HFF-Myc (cell line): ENCODE measurements around the gene RNLS.
A peak's percentile ranks its signal among the peaks of the same experiment; 100 is the strongest.

Experiments used
- DNase-seq: peaks from one replicate; pipeline ENCODE4 v3.0.0-alpha.2; 2011; ENCODE audit warnings: low read depth; ENCODE audit errors: extremely low read depth
- H3K4me3 ChIP-seq: replicated peaks from 2 replicates; pipeline ENCODE4 v1.5.1; 2011; ENCODE audit warnings: low read depth, mild to moderate bottlenecking, control low read depth, low read length
- CTCF ChIP-seq: IDR thresholded peaks from 2 replicates; pipeline ENCODE4 v1.5.1; 2012; ENCODE audit warnings: mild to moderate bottlenecking, low read depth, low read length, control low read depth; ENCODE audit errors: missing control alignments

The RNLS gene

GRCh38 chr10:88592381-88592780 lies 9.3 kb upstream of the RNLS start:
- no peak for TF ChIP-seq CTCF
- H3K4me3 ChIP-seq: no peak overlapping the region
- DNase-seq: no peak

GRCh38 chr10:88586462-88586861 lies 3.3 kb upstream of the RNLS start, which contains the start of gene LIPJ:
LIPJ (plus strand) TSS chr10:88586762; CDS start chr10:88590688, 3,926 bp downstream.
- DNase-seq: no peak
- no peak within 1 kb of the TSS for H3K4me3 ChIP-seq
- no peak for TF ChIP-seq CTCF

DNA sequence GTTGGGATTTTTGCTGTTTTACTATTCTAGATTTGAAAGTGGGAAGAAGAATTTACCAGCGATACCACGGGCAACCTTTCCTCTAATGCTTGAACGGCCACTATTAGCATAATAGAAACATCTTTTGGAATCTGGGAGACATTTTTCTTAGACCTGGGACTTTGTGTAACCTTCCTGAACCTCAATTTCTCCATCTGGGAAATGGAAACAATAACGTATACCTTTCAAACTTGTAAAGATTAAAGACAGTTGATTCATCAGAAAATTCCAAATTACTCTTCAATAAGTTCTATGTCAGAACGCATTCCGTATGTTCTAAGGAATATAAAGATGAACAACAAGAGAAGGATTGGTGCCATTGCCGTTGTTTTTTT lies 453 bp upstream of the RNLS start:
- H3K4me3 ChIP-seq: peak overlapping the region; percentile 44
- TF ChIP-seq CTCF: no peak
- no peak for DNase-seq

GRCh38 chr10:88582411-88582805 lies 710 bp downstream of the RNLS start:
- DNase-seq: no peak
- H3K4me3 ChIP-seq: peak overlapping the region; percentile 44; the same call in 1 of the 2 replicates
- TF ChIP-seq CTCF: no peak

- H3K4me3 ChIP-seq: no peak overlapping the region
- TF ChIP-seq CTCF: no peak
- DNase-seq: peak; percentile 19
Measured at GRCh38 chr10:88565072-88565471, 18.0 kb downstream of the RNLS start.

GRCh38 chr10:88562152-88562551 lies 21.0 kb downstream of the RNLS start:
- no peak overlapping the region for H3K4me3 ChIP-seq
- no peak for TF ChIP-seq CTCF
- DNase-seq: no peak

GRCh38 chr10:88557658-88558057 lies 25.5 kb downstream of the RNLS start:
- H3K4me3 ChIP-seq: no peak overlapping the region
- no peak for DNase-seq
- no peak for TF ChIP-seq CTCF
